H1 (cell line): Measurements from ENCODE around the gene TADA2B. TPM values are rescaled to one million over a fixed set of nuclear protein-coding genes. Genes with fewer than 3 reads are reported as not detected.

Source experiments
- CTCF ChIA-PET: fragments of 300-600 bp; sonication (Branson Sonifier 250); formaldehyde crosslinking; loops from one replicate; lab custom pipeline; 2021; ENCODE audit not compliant: partially characterized antibody; lab: Charles Lee
- POLR2A ChIA-PET: fragments of 300-600 bp; sonication (Branson Sonifier 250); formaldehyde crosslinking; loops from one replicate; lab custom pipeline; 2021; ENCODE audit warnings: inconsistent platforms; ENCODE audit not compliant: partially characterized antibody; lab: Charles Lee
- DNase-seq, 2 experiments: peaks; one replicate each; pipeline versions ENCODE4 v3.0.0 to v3.0.0-alpha.2; 2010 to 2022; ENCODE audit warnings: low spot score in 2 of 2, low read depth in 1 of 2, mixed read lengths in 1 of 2
- FAIRE-seq: peaks from 2 replicates; lab custom pipeline; 2011; peaks lifted over from hg19 to GRCh38; lab: Jason Lieb, UNC
- H2AFZ ChIP-seq: 2 replicates; pipeline ENCODE4 v1.8.1; 2012; ENCODE audit warnings: low read length, inconsistent platforms
- H2AK5ac ChIP-seq: 2 replicates; pipeline ENCODE4 v1.6.1; 2013; ENCODE audit warnings: low read depth, low read length
- H2BK120ac ChIP-seq: replicated peaks from 2 replicates; pipeline ENCODE3; 2013; ENCODE audit warnings: low read depth, low read length, inconsistent platforms
- H2BK12ac ChIP-seq: 2 replicates; pipeline ENCODE4 v1.6.1; 2013; ENCODE audit warnings: low read depth, low read length
- H2BK15ac ChIP-seq: 2 replicates; pipeline ENCODE4 v1.6.1; 2013; ENCODE audit warnings: low read length
- H2BK20ac ChIP-seq: 2 replicates; pipeline ENCODE4 v1.6.1; 2013; ENCODE audit warnings: low read length
- H2BK5ac ChIP-seq: 2 replicates; pipeline ENCODE4 v1.6.1; 2013; ENCODE audit warnings: low read depth, low read length
- H3K14ac ChIP-seq: 2 replicates; pipeline ENCODE4 v1.6.1; 2013; ENCODE audit warnings: inconsistent platforms; ENCODE audit not compliant: insufficient read length
- H3K18ac ChIP-seq: 2 replicates; pipeline ENCODE4 v1.6.1; 2013; ENCODE audit warnings: low read length; ENCODE audit errors: extremely low read depth
- H3K23ac ChIP-seq: 2 replicates; pipeline ENCODE4 v1.6.1; 2013; ENCODE audit warnings: inconsistent platforms; ENCODE audit not compliant: insufficient read length
- H3K23me2 ChIP-seq: 2 replicates; pipeline ENCODE4 v1.6.1; 2013; ENCODE audit warnings: low read depth, low read length
- H3K27ac ChIP-seq: 2 replicates; pipeline ENCODE4 v1.6.1; 2011; ENCODE audit warnings: low read depth, low read length, inconsistent platforms
- H3K27me3 ChIP-seq, 4 experiments: replicated peaks in 1 of 4; 1 replicate in 1 of 4; 2 replicates in 3 of 4; pipeline versions ENCODE4 v1.6.1 to v1.8.1; 2011 to 2013; ENCODE audit warnings: low read length in 3 of 4, mild to moderate bottlenecking in 3 of 4, inconsistent platforms in 2 of 4, mixed read lengths in 2 of 4, moderate library complexity in 1 of 4; ENCODE audit not compliant: control insufficient read depth in 3 of 4, insufficient read depth in 3 of 4; ENCODE audit errors: extremely low read depth in 1 of 4
- H3K36me3 ChIP-seq, 4 experiments: 2 replicates each; pipeline versions ENCODE4 v1.6.1 to v1.8.1; 2011 to 2013; ENCODE audit warnings: mild to moderate bottlenecking in 4 of 4, low read length in 3 of 4, moderate library complexity in 2 of 4, control low read depth in 1 of 4, inconsistent platforms in 1 of 4; ENCODE audit not compliant: insufficient read depth in 4 of 4, control insufficient read depth in 2 of 4
- H3K4ac ChIP-seq: replicated peaks from 2 replicates; pipeline ENCODE3; 2013; ENCODE audit warnings: low read length, low read depth, mixed read lengths, inconsistent platforms; ENCODE audit not compliant: insufficient read length
- H3K4me1 ChIP-seq, 4 experiments: replicated peaks in 1 of 4; 1 replicate in 1 of 4; 2 replicates in 3 of 4; pipeline versions ENCODE4 v1.6.1 to v1.8.1; 2011 to 2013; ENCODE audit warnings: low read length in 3 of 4, inconsistent platforms in 2 of 4, mixed read lengths in 1 of 4; ENCODE audit not compliant: insufficient read depth in 4 of 4, control insufficient read depth in 3 of 4
- H3K4me2 ChIP-seq, 2 experiments: 2 replicates each; pipeline versions ENCODE4 v1.6.1 to v1.8.1; 2011 to 2013; ENCODE audit warnings: low read depth in 2 of 2, low read length in 2 of 2, control low read depth in 1 of 2, inconsistent platforms in 1 of 2, mild to moderate bottlenecking in 1 of 2; ENCODE audit not compliant: insufficient read depth in 1 of 2
- H3K4me3 ChIP-seq, 4 experiments: fragments of 200-600, 300-600 bp in 1 of 4; sonication (generic), shearing (Covaris generic), sonication (Bioruptor Twin) in 1 of 4; 2 replicates each; pipeline versions ENCODE4 v1.5.1 to v1.8.1; 2011 to 2016; ENCODE audit warnings: low read length in 4 of 4, low read depth in 3 of 4, control low read depth in 2 of 4, inconsistent platforms in 2 of 4, mild to moderate bottlenecking in 2 of 4, mixed read lengths in 1 of 4, moderate library complexity in 1 of 4; ENCODE audit not compliant: insufficient read depth in 2 of 4; ENCODE audit errors: extremely low read depth in 1 of 4
- H3K56ac ChIP-seq: replicated peaks from 2 replicates; pipeline ENCODE3; 2013; ENCODE audit warnings: low read depth, mild to moderate bottlenecking, mixed read lengths, low read length, inconsistent platforms; ENCODE audit not compliant: insufficient read length
- H3K79me1 ChIP-seq: 2 replicates; pipeline ENCODE4 v1.6.1; 2013; ENCODE audit warnings: low read depth, low read length, control low read depth
- H3K79me2 ChIP-seq, 2 experiments: 2 replicates each; pipeline versions ENCODE4 v1.6.1 to v1.8.1; 2012 to 2013; ENCODE audit warnings: low read length in 2 of 2, mild to moderate bottlenecking in 2 of 2, inconsistent platforms in 1 of 2; ENCODE audit not compliant: insufficient read depth in 2 of 2, control insufficient read depth in 1 of 2
- H3K9ac ChIP-seq, 4 experiments: replicated peaks in 1 of 4; 1 replicate in 1 of 4; 2 replicates in 3 of 4; pipeline versions ENCODE4 v1.6.1 to v1.8.1; 2011 to 2013; ENCODE audit warnings: low read depth in 3 of 4, low read length in 3 of 4, control low read depth in 2 of 4, mild to moderate bottlenecking in 2 of 4, moderate library complexity in 2 of 4, inconsistent platforms in 1 of 4; ENCODE audit errors: extremely low read depth in 1 of 4
- H3K9me3 ChIP-seq, 2 experiments: 2 replicates each; pipeline versions ENCODE4 v1.6.1 to v1.8.1; 2012 to 2013; ENCODE audit warnings: mild to moderate bottlenecking in 2 of 2, moderate library complexity in 2 of 2, control low read depth in 1 of 2, inconsistent platforms in 1 of 2, low read depth in 1 of 2, low read length in 1 of 2, mixed read lengths in 1 of 2; ENCODE audit not compliant: insufficient read depth in 2 of 2
- H4K20me1 ChIP-seq, 2 experiments: replicated peaks in 1 of 2; 2 replicates each; pipeline versions ENCODE3 to v1.8.1; 2011 to 2013; ENCODE audit warnings: inconsistent platforms in 2 of 2, low read length in 2 of 2, mild to moderate bottlenecking in 1 of 2; ENCODE audit not compliant: insufficient read depth in 2 of 2, control insufficient read depth in 1 of 2
- H4K5ac ChIP-seq: 2 replicates; pipeline ENCODE4 v1.6.1; 2013; ENCODE audit warnings: low read length, low read depth, mixed read lengths, inconsistent platforms; ENCODE audit not compliant: insufficient read length
- H4K8ac ChIP-seq: 2 replicates; pipeline ENCODE4 v1.8.0; 2013; ENCODE audit warnings: mild to moderate bottlenecking, moderate library complexity, low read length, inconsistent platforms; ENCODE audit not compliant: insufficient read depth; ENCODE audit errors: extremely low read depth
- H4K91ac ChIP-seq: replicated peaks from 2 replicates; pipeline ENCODE3; 2013; ENCODE audit warnings: low read length, mixed read lengths, inconsistent platforms; ENCODE audit not compliant: insufficient read length
- KDM1A ChIP-seq: fragments of 200-600, 300-600 bp; sonication (generic); IDR thresholded peaks from 2 replicates; pipeline ENCODE4 v1.7.1; 2016; ENCODE audit warnings: mild to moderate bottlenecking, low read length, borderline replicate concordance
- WGBS, 2 experiments: shearing (Covaris generic) in 1 of 2; methylation state at CpG; one replicate each; pipeline versions ENCODE4 v1.1.6 to v1.1.7; 2013 to 2015; ENCODE audit warnings: low lambda C conversion rate in 2 of 2, mixed read lengths in 2 of 2, inconsistent platforms in 1 of 2, low coverage in 1 of 2, missing lambda C conversion rate in 1 of 2; ENCODE audit not compliant: insufficient replicate concordance in 2 of 2, insufficient coverage in 1 of 2, insufficient read length in 1 of 2; ENCODE audit errors: extremely low coverage in 1 of 2, missing lambda C conversion rate in 1 of 2; 5-methylcytosine and 5-hydroxymethylcytosine counted together
- polyA plus RNA-seq, 7 experiments: library from polyadenylated mRNA; depleted of rRNA in 3 of 7; stranded (reverse) in 5 of 7; unstranded in 2 of 7; fragments of >200 nt in 5 of 7; fragments of 200-250 nt in 2 of 7; gene quantifications; 1 replicate in 5 of 7; 2 replicates in 1 of 7; 4 replicates in 1 of 7; pipeline versions ENCODE4 v1.2.1 to v1.2.3, GENCODE V29; 2011 to 2013; ENCODE audit warnings: missing spikeins in 2 of 7, mixed read lengths in 2 of 7
- total RNA-seq: library from RNA; stranded (reverse); fragmentation: NEBNext Ultra II Directional; extraction: Animal tissue kit (Norgen Biotek cat#: 25700); gene quantifications from 2 replicates; pipeline ENCODE4 v1.2.1, GENCODE V29; 2021

Gene TADA2B
- total and polyA plus RNA-seq, 2 of the 8 experiments (the other 6 are each of a cell fraction or from before 2014, with no cell fraction given) = 5.7 to 12.1 TPM

DNA sequence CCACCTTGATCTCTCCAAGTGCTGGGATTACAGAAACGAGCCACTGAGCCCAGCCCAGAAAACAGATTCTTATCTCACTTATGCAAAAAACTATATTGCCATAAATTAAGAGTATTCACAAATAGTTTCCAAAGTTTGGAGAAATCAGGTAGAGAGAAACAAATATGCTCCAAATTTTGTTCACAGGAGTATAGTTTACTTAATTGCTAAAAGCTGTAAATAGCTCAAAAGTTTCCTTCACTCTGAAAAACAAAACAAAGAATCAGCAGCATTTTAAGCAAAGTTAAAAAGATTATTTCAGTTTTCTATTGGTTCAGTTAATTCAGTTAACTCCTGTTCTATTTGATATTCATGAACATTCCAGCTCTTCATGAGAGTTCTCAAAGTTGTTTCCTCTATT lies 43.2 kb downstream of the TADA2B start:
- Histone ChIP-seq H3K36me3 (no peaks in the 10 kb centered on the region), H3K27ac (no peak overlapping the region), H3K4me3 (no peak overlapping the region), H3K4me2 (no peak overlapping the region), H3K56ac (no peak overlapping the region), H4K91ac (no peak overlapping the region), H3K4me1 (no peaks in the 10 kb centered on the region; a peak in 1 of 7 replicates), H2BK20ac (no peak overlapping the region), H3K23ac (no peak overlapping the region), H3K14ac (no peak overlapping the region), H2AFZ (no peak overlapping the region), H4K20me1 (no peaks in the 10 kb centered on the region), H2AK5ac (no peak overlapping the region), H2BK120ac (no peak overlapping the region), H3K23me2 (no peaks in the 10 kb centered on the region), H2BK5ac (no peak overlapping the region), H4K5ac (no peak overlapping the region), H3K4ac (no peak overlapping the region), H2BK12ac (no peak overlapping the region), H3K79me1 (no peaks in the 10 kb centered on the region), H3K18ac (no peak overlapping the region), H4K8ac (no peak overlapping the region), H2BK15ac (no peak overlapping the region), H3K79me2 (no peaks in the 10 kb centered on the region), H3K9ac (no peak overlapping the region), H3K27me3 (peaks cover 18 to 54% (median 39%) of the 10 kb centered on the region in 4 experiments), H3K9me3 (peaks cover 5 to 6% of the 10 kb centered on the region in 2 experiments; a peak in 2 of 4 replicates)
- no peak for TF ChIP-seq KDM1A
- ChIA-PET POLR2A (no interaction called here), CTCF (interaction anchor here (1.2 to 10.4 kb wide), 2 partner anchors 9 to 15 kb away, joined by 3 to 65 read pairs; no protein-coding TSS in a partner anchor)
- FAIRE-seq (no peak), DNase-seq (no peak)
- WGBS, 2 experiments = 94% methylated on average over 1 of the region's 1 CpG; no CpG with 5 or more reads in 1 of the 2 experiments
